K562 (cell line): ENCODE data around the gene STX11. TPM values are rescaled to one million over a fixed set of nuclear protein-coding genes. Genes with fewer than 3 reads are reported as not detected.

Experiments used
- ARNT ChIP-seq, 2 experiments: fragments of 450-650 bp; IDR thresholded peaks; 2 replicates each; pipeline ENCODE4 v1.6.1; 2016; ENCODE audit warnings: mild to moderate bottlenecking in 1 of 2
- ASH1L ChIP-seq: fragments of 450-650 bp; IDR thresholded peaks from 2 replicates; pipeline ENCODE4 v1.6.1; 2018; ENCODE audit warnings: borderline replicate concordance, mild to moderate bottlenecking, low read depth; ENCODE audit not compliant: partially characterized antibody
- BCL6 ChIP-seq: fragments of 250-450 bp; sonication (Bioruptor Pico); IDR thresholded peaks from 2 replicates; pipeline ENCODE4 v1.4.0; 2020
- CREB1 ChIP-seq, 2 experiments: sonication (generic) in 1 of 2; formaldehyde crosslinking in 1 of 2; IDR thresholded peaks; 2 replicates each; pipeline versions ENCODE4 v1.6.1 to v1.8.0; 2012 to 2022; ENCODE audit warnings: inconsistent platforms in 1 of 2, mild to moderate bottlenecking in 1 of 2, missing genetic modification reagents in 1 of 2, moderate library complexity in 1 of 2
- CTCF ChIP-seq, 3 experiments: IDR thresholded peaks in 2 of 3; conservative IDR thresholded peaks in 1 of 3; 2 replicates each; pipeline ENCODE4 v1.5.1; 2011 to 2012; ENCODE audit warnings: low read length in 3 of 3, mild to moderate bottlenecking in 3 of 3, control low read depth in 2 of 3, improper control_type of control experiment in 1 of 3, inconsistent platforms in 1 of 3, low read depth in 1 of 3, mixed read lengths in 1 of 3, moderate library complexity in 1 of 3; ENCODE audit not compliant: insufficient read depth in 2 of 3
- ELF1 ChIP-seq: fragments of 200-800 bp; sonication (Bioruptor generic); IDR thresholded peaks from 2 replicates; pipeline ENCODE4 v1.6.1; 2016; ENCODE audit warnings: missing genetic modification characterization, missing compliant biosample characterization
- ELK1 ChIP-seq: sonication (generic); formaldehyde crosslinking; IDR thresholded peaks from 2 replicates; pipeline ENCODE4 v1.8.1; 2022; ENCODE audit warnings: missing genetic modification reagents
- ETV1 ChIP-seq: fragments of 450-650 bp; conservative IDR thresholded peaks from 2 replicates; pipeline ENCODE4 v1.6.1; 2016; ENCODE audit warnings: missing genetic modification characterization, control low read depth, low read depth, missing compliant biosample characterization
- GMEB1 ChIP-seq: fragments of 250-450 bp; sonication (Bioruptor Pico); IDR thresholded peaks from 2 replicates; pipeline ENCODE4 v1.4.0; 2020; ENCODE audit warnings: mild to moderate bottlenecking
- HDAC6 ChIP-seq: IDR thresholded peaks from 2 replicates; pipeline ENCODE4 v1.6.1; 2012; ENCODE audit warnings: low read depth, mild to moderate bottlenecking, control low read depth, inconsistent platforms, low read length, moderate library complexity
- HNRNPH1 ChIP-seq: fragments of 200-400 bp; formaldehyde crosslinking; optimal IDR thresholded peaks from 2 replicates; pipeline ENCODE3; 2017; ENCODE audit warnings: low read depth, mild to moderate bottlenecking, low read length, moderate library complexity
- MEIS2 ChIP-seq: fragments of 450-650 bp; IDR thresholded peaks from 2 replicates; pipeline ENCODE4 v1.6.1; 2014; ENCODE audit warnings: mild to moderate bottlenecking; ENCODE audit not compliant: partially characterized antibody
- NCOA2 ChIP-seq, 2 experiments: fragments of 450-650 bp; IDR thresholded peaks; 2 replicates each; pipeline ENCODE4 v1.6.1; 2018; ENCODE audit warnings: mild to moderate bottlenecking in 2 of 2, moderate library complexity in 1 of 2; ENCODE audit not compliant: partially characterized antibody in 2 of 2
- NCOR1 ChIP-seq: fragments of 450-650 bp; IDR thresholded peaks from 2 replicates; pipeline ENCODE4 v1.6.1; 2016; ENCODE audit warnings: mild to moderate bottlenecking, moderate library complexity
- NFRKB ChIP-seq: fragments of 450-650 bp; IDR thresholded peaks from 2 replicates; pipeline ENCODE4 v1.6.1; 2016; ENCODE audit warnings: low read depth
- NR2F6 ChIP-seq: fragments of 450-650 bp; formaldehyde crosslinking; IDR thresholded peaks from 2 replicates; pipeline ENCODE4 v1.4.0; 2020; ENCODE audit warnings: mild to moderate bottlenecking
- RBFOX2 ChIP-seq: fragments of 200-400 bp; formaldehyde crosslinking; IDR thresholded peaks from 2 replicates; pipeline ENCODE4 v1.6.1; 2017; ENCODE audit warnings: low read depth, mild to moderate bottlenecking, low read length, moderate library complexity
- SREBF2 ChIP-seq: sonication (generic); formaldehyde crosslinking; IDR thresholded peaks from 2 replicates; pipeline ENCODE4 v1.4.0; 2020; ENCODE audit warnings: mild to moderate bottlenecking, missing genetic modification reagents
- TFAM ChIP-seq: fragments of 250-450 bp; sonication (Bioruptor Pico); conservative IDR thresholded peaks from 2 replicates; pipeline ENCODE4 v1.5.0; 2021; ENCODE audit warnings: mild to moderate bottlenecking, moderate library complexity
- TSC22D4 ChIP-seq: fragments of 450-650 bp; IDR thresholded peaks from 2 replicates; pipeline ENCODE4 v1.6.1; 2016; ENCODE audit warnings: missing genetic modification characterization, missing biosample characterization, control low read depth
- ZBTB34 ChIP-seq: fragments of 250-450 bp; sonication (Bioruptor Pico); IDR thresholded peaks from 2 replicates; pipeline ENCODE4 v1.8.0; 2021; ENCODE audit warnings: mild to moderate bottlenecking, moderate library complexity
- ZNF589 ChIP-seq: fragments of 200-800 bp; sonication (Bioruptor generic); IDR thresholded peaks from 2 replicates; pipeline ENCODE4 v1.6.1; 2016; ENCODE audit warnings: low read depth, missing genetic modification characterization, missing compliant biosample characterization
- ZNF764 ChIP-seq: fragments of 250-450 bp; sonication (Bioruptor Pico); IDR thresholded peaks from 2 replicates; pipeline ENCODE4 v1.4.0; 2020; ENCODE audit warnings: low read depth, mild to moderate bottlenecking, moderate library complexity
- polyA plus RNA-seq, 8 experiments: library from polyadenylated mRNA; depleted of rRNA in 4 of 8; stranded (reverse) in 5 of 8; unstranded in 3 of 8; fragments of >200 nt; fragmentation: Nextera tagmentation in 2 of 8; fragmentation: Illumina TruSeq in 1 of 8; extraction: Ambion mirVana in 2 of 8; extraction: Trizol in 1 of 8; gene quantifications; 2 replicates each; pipeline versions ENCODE4 v1.2.1 to v1.2.3, GENCODE V29; 2011 to 2014; ENCODE audit warnings: inconsistent platforms in 1 of 8, missing spikeins in 1 of 8
- total RNA-seq, 7 experiments: library from RNA; depleted of rRNA in 6 of 7; stranded (reverse); fragments of >200 nt in 6 of 7; fragmentation: Illumina TruSeq in 2 of 7; extraction: Trizol in 2 of 7; gene quantifications; 2 replicates each; pipeline versions ENCODE4 v1.2.1 to v1.2.3, GENCODE V29; 2011 to 2021; ENCODE audit warnings: low replicate concordance in 1 of 7

Gene STX11
- total and polyA plus RNA-seq, 9 of the 15 experiments (the other 6 are each of a cell fraction or from before 2014, with no cell fraction given): 0.06 to 0.73 (median 0.40) TPM

- TF ChIP-seq ZBTB34 (CRISPR knock-in tag): no peak
- no peak for TF ChIP-seq NCOA2 (IDR thresholded peaks at IDR 0.05; ENCODE audit: partially characterized antibody in 2 of 2)
- no peak for TF ChIP-seq CREB1 (IDR thresholded peaks at IDR 0.05)
- TF ChIP-seq CREB1 (CRISPR knock-in tag; IDR thresholded peaks at IDR 0.05): no peak
- TF ChIP-seq ETV1 (tag): no peak
- TF ChIP-seq TFAM (CRISPR knock-in tag): no peak
- TF ChIP-seq ARNT (IDR thresholded peaks at IDR 0.05): peak in 1 of 2 experiments; percentile 41; a peak in 1 of 4 replicates
- no peak for TF ChIP-seq ASH1L
- TF ChIP-seq ZNF589 (CRISPR knock-in tag): no peak
- no peak for TF ChIP-seq TSC22D4 (tag)
- TF ChIP-seq NFRKB: no peak
- no peak for TF ChIP-seq BCL6 (CRISPR knock-in tag)
- no peak for TF ChIP-seq ZNF764 (CRISPR knock-in tag)
- TF ChIP-seq RBFOX2: no peak
- no peak for TF ChIP-seq GMEB1 (CRISPR knock-in tag)
- no peak for TF ChIP-seq CTCF (IDR thresholded peaks at IDR 0.05 in 2 of 3, conservative IDR thresholded peaks at IDR 0.05 in 1 of 3; ENCODE audit: insufficient read depth in 2 of 3, low read depth in 1 of 3, low read length in 3 of 3)
- TF ChIP-seq HDAC6: no peak
- TF ChIP-seq HNRNPH1: no peak
- no peak for TF ChIP-seq ELK1 (CRISPR knock-in tag)
- TF ChIP-seq MEIS2: no peak
- TF ChIP-seq NR2F6 (CRISPR knock-in tag): no peak
- TF ChIP-seq SREBF2 (CRISPR knock-in tag): no peak
- TF ChIP-seq ELF1 (tag): no peak
- TF ChIP-seq NCOR1: no peak
Observed at GRCh38 chr6:144215402-144215931, 65.2 kb downstream of the STX11 start (continued).
